Neuronal stem cell (in vitro differentiated cells): ENCODE data around the gene TBC1D22A.
A peak's percentile ranks its signal among the peaks of the same experiment; 100 is the strongest.
"Not testable (repeated sequence)": the region's sequence is repeated elsewhere in the genome, so short reads cannot be mapped to it uniquely, and the experiment has no call there.

ENCODE experiments used
- DNase-seq: peaks from one replicate; pipeline ENCODE4 v3.0.0-alpha.2; 2013; ENCODE audit warnings: low spot score
- H2AFZ ChIP-seq: one replicate; pipeline ENCODE4 v1.6.1; 2013; ENCODE audit warnings: mild to moderate bottlenecking, low read length, inconsistent platforms
- H2AK5ac ChIP-seq: 2 replicates; pipeline ENCODE4 v1.6.1; 2013; ENCODE audit warnings: low read depth, mild to moderate bottlenecking, inconsistent platforms, low read length, moderate library complexity, mixed read lengths
- H2BK120ac ChIP-seq: 2 replicates; pipeline ENCODE4 v1.6.1; 2013; ENCODE audit warnings: low read depth, mild to moderate bottlenecking, inconsistent platforms, low read length, moderate library complexity, mixed read lengths
- H2BK12ac ChIP-seq: one replicate; pipeline ENCODE4 v1.6.1; 2013; ENCODE audit warnings: low read length, inconsistent platforms
- H2BK15ac ChIP-seq: 2 replicates; pipeline ENCODE4 v1.6.1; 2013; ENCODE audit warnings: mild to moderate bottlenecking, low read length, inconsistent platforms, mixed read lengths
- H2BK5ac ChIP-seq: one replicate; pipeline ENCODE4 v1.6.1; 2013; ENCODE audit warnings: inconsistent platforms, mild to moderate bottlenecking, low read length, moderate library complexity
- H3K14ac ChIP-seq: one replicate; pipeline ENCODE4 v1.6.1; 2013; ENCODE audit warnings: low read length, inconsistent platforms
- H3K18ac ChIP-seq: 2 replicates; pipeline ENCODE4 v1.6.1; 2013; ENCODE audit warnings: low read length, inconsistent platforms
- H3K23ac ChIP-seq: 2 replicates; pipeline ENCODE4 v1.6.1; 2013; ENCODE audit warnings: low read depth, mild to moderate bottlenecking, mixed read lengths, low read length, inconsistent platforms; ENCODE audit not compliant: poor library complexity
- H3K27ac ChIP-seq: replicated peaks from 3 replicates; pipeline ENCODE4 v1.5.1; 2013; ENCODE audit warnings: low read length, inconsistent platforms
- H3K27me3 ChIP-seq, 3 experiments: 2 replicates each; pipeline ENCODE4 v1.6.1; 2013; ENCODE audit warnings: low read length in 3 of 3, mild to moderate bottlenecking in 2 of 3, inconsistent platforms in 1 of 3, low read depth in 1 of 3, mixed read lengths in 1 of 3, moderate library complexity in 1 of 3; ENCODE audit not compliant: control insufficient read depth in 3 of 3, insufficient read depth in 3 of 3
- H3K36me3 ChIP-seq, 2 donors: replicated peaks in 1 of 2; 2 replicates each; pipeline ENCODE4 v1.6.1; 2013; ENCODE audit warnings: low read length in 2 of 2; ENCODE audit not compliant: control insufficient read depth in 2 of 2, insufficient read depth in 2 of 2
- H3K4ac ChIP-seq: 2 replicates; pipeline ENCODE4 v1.6.1; 2013; ENCODE audit warnings: inconsistent platforms, mild to moderate bottlenecking, low read length, moderate library complexity
- H3K4me1 ChIP-seq, 2 donors: 1 replicate in 1 of 2; 2 replicates in 1 of 2; pipeline ENCODE4 v1.6.1; 2013; ENCODE audit warnings: low read length in 2 of 2, low read depth in 1 of 2; ENCODE audit not compliant: control insufficient read depth in 2 of 2, insufficient read depth in 1 of 2
- H3K4me2 ChIP-seq: one replicate; pipeline ENCODE4 v1.6.1; 2013; ENCODE audit warnings: mild to moderate bottlenecking, low read length, inconsistent platforms; ENCODE audit not compliant: insufficient read depth, poor library complexity, severe bottlenecking
- H3K4me3 ChIP-seq, 2 donors: 2 replicates each; pipeline ENCODE4 v1.5.1; 2013; ENCODE audit warnings: low read length in 2 of 2, mild to moderate bottlenecking in 2 of 2, inconsistent platforms in 1 of 2, moderate library complexity in 1 of 2
- H3K79me1 ChIP-seq: one replicate; pipeline ENCODE4 v1.6.1; 2013; ENCODE audit warnings: low read depth, mild to moderate bottlenecking, inconsistent platforms, low read length, moderate library complexity
- H3K9ac ChIP-seq: one replicate; pipeline ENCODE4 v1.6.1; 2013; ENCODE audit warnings: mild to moderate bottlenecking, low read depth, low read length, inconsistent platforms; ENCODE audit not compliant: poor library complexity
- H3K9me3 ChIP-seq, 2 donors: replicated peaks in 1 of 2; 2 replicates each; pipeline versions ENCODE3 to v1.6.1; 2013; ENCODE audit warnings: low read length in 2 of 2, mild to moderate bottlenecking in 2 of 2, inconsistent platforms in 1 of 2, low read depth in 1 of 2, mixed read lengths in 1 of 2, moderate library complexity in 1 of 2; ENCODE audit not compliant: control insufficient read depth in 2 of 2, insufficient read depth in 1 of 2
- H4K8ac ChIP-seq: one replicate; pipeline ENCODE4 v1.6.1; 2013; ENCODE audit warnings: low read depth, mild to moderate bottlenecking, inconsistent platforms, low read length, moderate library complexity
- H4K91ac ChIP-seq: one replicate; pipeline ENCODE4 v1.6.1; 2013; ENCODE audit warnings: low read length, low read depth, mild to moderate bottlenecking, inconsistent platforms; ENCODE audit not compliant: poor library complexity
- WGBS, 2 donors: extraction: QIAGEN DNeasy Blood & Tissue Kit; methylation state at CpG; one replicate each; pipeline ENCODE4 v1.1.7; 2013; ENCODE audit warnings: missing lambda C conversion rate in 2 of 2, mixed read lengths in 1 of 2; ENCODE audit not compliant: insufficient read length in 2 of 2, insufficient replicate concordance in 1 of 2; ENCODE audit errors: extremely low coverage in 2 of 2; 5-methylcytosine and 5-hydroxymethylcytosine counted together

The TBC1D22A gene

DNA sequence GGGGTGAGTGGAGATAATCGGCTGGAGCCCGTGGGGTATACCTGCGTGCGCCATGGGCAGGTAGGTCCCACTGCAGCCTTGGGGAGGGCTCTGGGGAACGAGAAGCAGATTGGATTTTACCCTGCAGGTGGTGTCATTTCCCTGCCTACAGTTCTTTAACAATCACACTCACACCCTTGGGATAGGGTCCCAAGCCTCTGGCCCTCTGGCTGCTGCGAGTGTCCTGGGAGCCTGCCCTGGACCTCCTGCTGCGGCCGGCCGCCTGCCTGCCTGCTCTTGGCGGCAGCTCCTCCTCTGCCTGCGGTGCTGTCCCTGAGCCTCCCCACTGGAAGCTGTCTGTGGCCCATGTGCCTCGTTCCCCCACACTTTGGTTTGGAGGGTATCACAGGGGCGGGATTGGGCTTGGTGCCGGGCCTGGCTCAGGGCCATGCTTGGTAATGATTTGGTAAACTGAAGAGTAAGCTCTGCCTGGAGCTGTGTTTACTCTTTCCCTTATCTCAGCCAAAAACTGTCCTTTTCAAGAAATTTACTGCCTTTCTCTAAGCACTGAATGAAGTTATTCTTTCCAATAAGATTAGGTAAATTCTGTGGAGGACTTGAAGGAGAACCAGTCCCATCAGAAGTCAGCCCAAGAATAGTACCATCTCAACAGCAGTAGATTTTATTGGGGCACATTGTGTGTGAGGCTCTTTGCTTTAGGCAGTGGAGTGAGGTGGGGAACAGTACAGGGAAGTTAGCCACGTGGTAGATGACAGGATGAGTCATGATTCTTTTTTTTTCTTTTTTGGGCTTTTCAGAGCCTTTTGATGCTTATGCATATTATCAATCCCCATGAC, 53.7 kb downstream of the TBC1D22A start:
- H3K4me1 ChIP-seq: peaks cover 11 to 31% of the 10 kb centered on the region in 2 donors
- H3K79me1 ChIP-seq: peaks cover 4% of the 10 kb centered on the region
- peak overlapping the region; percentile 4 for H3K23ac ChIP-seq
- H2BK15ac ChIP-seq: no peak overlapping the region
- H3K4me3 ChIP-seq: no peak overlapping the region
- no peak overlapping the region for H3K4me2 ChIP-seq
- H3K36me3 ChIP-seq: peaks cover 0 to 2% of the 10 kb centered on the region in 2 donors
- no peak overlapping the region for H2BK12ac ChIP-seq
- peaks cover 0 to 2% of the 10 kb centered on the region in 2 donors for H3K9me3 ChIP-seq
- H3K14ac ChIP-seq: no peak overlapping the region
- no peak overlapping the region for H2AFZ ChIP-seq
- no peak overlapping the region for H3K9ac ChIP-seq
- no peak overlapping the region for H4K8ac ChIP-seq
- no peak overlapping the region for H2BK120ac ChIP-seq
- no peak overlapping the region for H3K18ac ChIP-seq
- no peak overlapping the region for H2AK5ac ChIP-seq
- peak overlapping the region; percentile 4 for H2BK5ac ChIP-seq
- H3K27me3 ChIP-seq: no peaks in the 10 kb centered on the region
- no peak overlapping the region for H3K27ac ChIP-seq
- no peak overlapping the region for H3K4ac ChIP-seq
- H4K91ac ChIP-seq: no peak overlapping the region
- no CpG with 5 or more reads among the region's 15 CpGs for WGBS, 2 donors
- DNase-seq: no peak

GRCh38 chr22:46817390-46817789, 54.9 kb downstream of the TBC1D22A start:
- H3K4ac ChIP-seq, H3K4me3 ChIP-seq, H3K79me1 ChIP-seq, H2BK120ac ChIP-seq, H3K36me3 ChIP-seq, H2BK15ac ChIP-seq, H4K8ac ChIP-seq, H2AK5ac ChIP-seq, H3K23ac ChIP-seq, H2BK5ac ChIP-seq, H3K27me3 ChIP-seq, H3K27ac ChIP-seq, DNase-seq, H3K4me2 ChIP-seq, H3K9me3 ChIP-seq, H3K9ac ChIP-seq, H2AFZ ChIP-seq, H3K14ac ChIP-seq, H4K91ac ChIP-seq, H3K18ac ChIP-seq, H2BK12ac ChIP-seq: not testable (repeated sequence)
- no CpG with 5 or more reads among the region's 4 CpGs for WGBS, 2 donors
- H3K4me1 ChIP-seq: peaks cover 6 to 30% of the 10 kb centered on the region in 2 donors

DNA sequence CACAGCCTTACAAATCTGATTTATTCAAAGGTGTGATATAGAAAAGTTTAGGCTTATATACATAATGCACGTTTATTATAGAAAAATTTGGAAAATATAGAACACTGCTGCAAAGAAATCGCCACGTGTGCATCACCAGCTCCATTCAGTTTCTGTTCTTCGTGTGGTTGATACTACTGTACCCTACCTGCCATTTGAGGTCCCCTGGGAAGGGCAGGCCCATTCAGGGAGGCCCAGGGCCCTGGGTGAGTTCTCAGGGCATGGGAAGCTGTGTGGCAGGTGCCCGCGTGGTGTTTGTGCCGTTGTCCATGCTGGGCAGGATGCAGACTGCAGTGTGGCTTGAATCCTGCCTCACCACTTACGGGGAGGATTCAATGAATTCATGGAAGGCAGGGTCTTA, 60.8 kb downstream of the TBC1D22A start:
- Histone ChIP-seq H4K8ac (no peak overlapping the region), H3K79me1 (no peaks in the 10 kb centered on the region), H3K23ac (no peak overlapping the region), H3K18ac (no peak overlapping the region), H3K4me2 (no peak overlapping the region), H3K4me3 (no peak overlapping the region), H3K36me3 (peaks cover 0 to 14% of the 10 kb centered on the region in 2 donors), H2BK12ac (no peak overlapping the region), H3K14ac (no peak overlapping the region), H2AFZ (no peak overlapping the region), H4K91ac (no peak overlapping the region), H3K27ac (no peak overlapping the region), H2AK5ac (no peak overlapping the region), H3K4me1 (no peaks in the 10 kb centered on the region), H3K4ac (no peak overlapping the region), H3K9me3 (peaks cover 0 to 6% of the 10 kb centered on the region in 2 donors), H3K9ac (no peak overlapping the region), H2BK15ac (no peak overlapping the region), H2BK120ac (no peak overlapping the region), H2BK5ac (no peak overlapping the region), H3K27me3 (no peaks in the 10 kb centered on the region)
- DNase-seq: no peak
- no CpG with 5 or more reads among the region's 8 CpGs for WGBS, 2 donors

DNA sequence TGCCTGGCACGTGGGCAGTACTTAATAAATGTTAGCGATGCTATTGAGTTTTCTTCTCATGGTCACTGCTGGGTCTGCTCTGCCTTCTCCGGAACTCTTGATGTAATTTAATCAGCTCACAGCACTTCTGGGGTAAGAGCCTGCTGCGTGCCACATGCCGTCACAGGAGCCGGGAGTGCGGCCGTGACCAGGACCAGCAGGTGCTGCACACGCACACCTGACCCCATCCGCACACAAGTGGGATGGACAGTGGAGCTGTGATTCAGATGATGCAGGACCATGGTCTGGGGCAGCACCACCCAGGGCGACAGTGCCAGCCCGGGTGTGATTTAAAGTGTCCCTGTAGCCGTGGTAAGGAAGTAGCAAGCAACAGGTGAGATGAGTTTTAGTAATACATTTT, 61.2 kb downstream of the TBC1D22A start:
- Histone ChIP-seq H2BK12ac (no peak overlapping the region), H3K4ac (no peak overlapping the region), H3K4me3 (peak overlapping the region in 1 of 2 donors; percentile 22), H3K23ac (peak overlapping the region; percentile 80), H3K4me1 (no peaks in the 10 kb centered on the region), H4K91ac (no peak overlapping the region), H3K27ac (no peak overlapping the region), H2BK5ac (no peak overlapping the region), H2AFZ (no peak overlapping the region), H3K36me3 (peaks cover 0 to 14% of the 10 kb centered on the region in 2 donors), H3K9ac (no peak overlapping the region), H3K18ac (no peak overlapping the region), H3K27me3 (no peaks in the 10 kb centered on the region), H3K14ac (no peak overlapping the region), H2AK5ac (no peak overlapping the region), H2BK120ac (no peak overlapping the region), H2BK15ac (no peak overlapping the region), H3K79me1 (no peaks in the 10 kb centered on the region), H4K8ac (no peak overlapping the region), H3K9me3 (peaks cover 0 to 6% of the 10 kb centered on the region in 2 donors), H3K4me2 (no peak overlapping the region)
- no peak for DNase-seq
- WGBS, 2 donors: no CpG with 5 or more reads among the region's 13 CpGs
